ENCODE measurements around the gene SLC25A25. TPM values are rescaled to one million over a fixed set of nuclear protein-coding genes. Genes with fewer than 3 reads are reported as not detected.

SLC25A25 gene
- total and polyA plus RNA-seq, 10 of the 15 experiments (the other 5 are each of a cell fraction or from before 2014, with no cell fraction given) = 0.04 to 17.1 (median 12.4) TPM; not detected in 1

- TF ChIP-seq PKNOX1 (IDR thresholded peaks at IDR 0.05) = peak; percentile 100
- peak in 1 of 2 experiments; percentile 78; a peak in 1 of 3 replicates for TF ChIP-seq EGR1 (IDR thresholded peaks at IDR 0.05; ENCODE audit: borderline replicate concordance in 1 of 2, low read depth in 2 of 2, low read length in 2 of 2)
- no peak for TF ChIP-seq PML (IDR thresholded peaks at IDR 0.05; ENCODE audit: low read length)
- TF ChIP-seq SUZ12 (IDR thresholded peaks at IDR 0.05; ENCODE audit: unreplicated experiment) = no peak
- no peak for TF ChIP-seq TCF7 (IDR thresholded peaks at IDR 0.05; ENCODE audit: borderline replicate concordance)
- TF ChIP-seq ZNF24 (IDR thresholded peaks at IDR 0.05) = no peak
- peak; percentile 79 for TF ChIP-seq YY1 (IDR thresholded peaks at IDR 0.05; ENCODE audit: low read depth, low read length)
- TF ChIP-seq ZNF384 (IDR thresholded peaks at IDR 0.05; ENCODE audit: borderline replicate concordance, low read depth, low read length) = no peak
- TF ChIP-seq SPI1 (IDR thresholded peaks at IDR 0.05; ENCODE audit: borderline replicate concordance, insufficient read depth, low read depth, low read length) = peak; percentile 83; the same call in 1 of the 2 replicates
- peak; percentile 0 for TF ChIP-seq CUX1 (IDR thresholded peaks at IDR 0.05; ENCODE audit: insufficient replicate concordance, low read depth, low read length)
- peak; percentile 98 for TF ChIP-seq HDGF (IDR thresholded peaks at IDR 0.05)
- no peak; the same call in 1 of the 2 replicates for TF ChIP-seq NKRF (conservative IDR thresholded peaks at IDR 0.05)
- TF ChIP-seq SP1 (IDR thresholded peaks at IDR 0.05; ENCODE audit: low read depth, low read length) = peak; percentile 100
- TF ChIP-seq ASH2L (IDR thresholded peaks at IDR 0.05; ENCODE audit: borderline replicate concordance, low read depth) = no peak
- peak; percentile 32 to 33; a peak in 1 of 4 replicates for TF ChIP-seq BHLHE40 (IDR thresholded peaks at IDR 0.05; ENCODE audit: borderline replicate concordance in 1 of 2, low read depth in 2 of 2, low read length in 1 of 2)
- TF ChIP-seq SIN3A (IDR thresholded peaks at IDR 0.05; ENCODE audit: low read depth, low read length) = peak; percentile 53; the same call in 1 of the 2 replicates
- TF ChIP-seq EZH2 (IDR thresholded peaks at IDR 0.05; ENCODE audit: borderline replicate concordance, control insufficient read depth, low read depth, low read length) = no peak
- peak; percentile 98 for TF ChIP-seq CHD2 (IDR thresholded peaks at IDR 0.05; ENCODE audit: borderline replicate concordance, low read depth, low read length)
- TF ChIP-seq ATF3 (IDR thresholded peaks at IDR 0.05; ENCODE audit: borderline replicate concordance, extremely low read depth, low read depth, low read length) = no peak
These were observed 1.1 kb upstream of the SLC25A25 start, which contains the start of gene NAIF1 (continued) for GRCh38 chr9:128066713-128067644.

Data from GM12878 (cell line).